GM12872 (cell line): ENCODE results near the gene LRSAM1.

Experiments used
- CTCF ChIP-seq: IDR thresholded peaks from 3 replicates; pipeline ENCODE4 v1.5.1; 2011; ENCODE audit warnings: low read depth, mild to moderate bottlenecking, low read length, moderate library complexity; ENCODE audit not compliant: insufficient read depth

LRSAM1 gene

DNA sequence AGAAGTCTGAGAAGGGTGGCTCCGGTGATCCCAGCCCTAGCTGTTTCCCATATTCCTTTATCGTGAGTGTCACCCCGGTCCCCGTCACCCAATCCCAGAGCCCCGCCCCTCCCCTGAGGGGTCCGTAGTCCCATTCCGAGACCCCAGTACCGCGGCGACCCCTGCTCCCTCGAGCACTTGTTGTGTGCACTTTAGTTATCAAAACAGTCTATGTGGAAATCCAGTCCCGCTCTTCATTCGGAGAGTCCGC is 223 bp downstream of the LRSAM1 start:
- no peak for TF ChIP-seq CTCF

DNA sequence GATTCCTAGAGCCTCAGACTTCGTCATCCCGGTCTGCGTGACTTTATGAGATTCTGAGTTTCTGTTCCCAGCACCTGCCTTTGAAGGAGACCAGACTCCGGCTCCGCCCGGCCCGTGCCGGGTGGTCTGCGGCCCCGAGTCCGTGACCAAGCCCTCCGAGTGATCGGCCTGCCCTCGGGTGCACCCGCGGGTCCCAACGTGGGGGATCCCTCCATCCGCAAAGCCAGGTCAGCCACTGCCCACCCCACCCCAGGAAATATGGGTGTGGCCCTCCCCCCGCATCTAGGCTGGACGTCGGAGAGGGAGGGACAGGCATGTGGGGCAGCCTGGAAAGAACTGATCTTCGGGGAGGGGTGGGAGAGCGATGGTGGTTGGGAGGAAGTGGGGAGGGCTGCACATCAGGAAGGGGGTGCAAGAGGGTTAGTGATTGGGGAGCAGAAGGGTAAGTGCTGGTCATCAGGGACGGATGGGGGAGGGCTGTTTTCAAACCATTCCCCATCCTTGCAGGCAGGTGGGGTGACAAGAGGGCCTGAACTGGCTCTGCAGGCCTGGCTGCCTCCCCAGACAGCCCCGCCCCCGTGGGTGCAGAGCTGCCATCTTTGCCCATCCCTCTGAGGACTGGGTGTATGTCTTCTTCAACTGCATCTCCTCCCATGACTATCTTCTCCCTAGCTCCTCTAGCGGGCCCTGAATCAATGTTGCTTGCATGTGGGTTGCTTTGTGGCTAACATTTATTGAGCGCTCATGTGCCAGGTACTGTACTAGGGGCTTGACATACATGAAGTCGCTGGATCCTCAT is 747 bp downstream of the LRSAM1 start:
- no peak; the same call in 2 of the 3 replicates for TF ChIP-seq CTCF

- no peak for TF ChIP-seq CTCF
These were observed 1.4 kb downstream of the LRSAM1 start for GRCh38 chr9:127452691-127453090.

- peak; percentile 59 for TF ChIP-seq CTCF
These were observed 4.1 kb downstream of the LRSAM1 start for GRCh38 chr9:127455324-127455992.

GRCh38 chr9:127457191-127457878 is 6.0 kb downstream of the LRSAM1 start:
- TF ChIP-seq CTCF = no peak

DNA sequence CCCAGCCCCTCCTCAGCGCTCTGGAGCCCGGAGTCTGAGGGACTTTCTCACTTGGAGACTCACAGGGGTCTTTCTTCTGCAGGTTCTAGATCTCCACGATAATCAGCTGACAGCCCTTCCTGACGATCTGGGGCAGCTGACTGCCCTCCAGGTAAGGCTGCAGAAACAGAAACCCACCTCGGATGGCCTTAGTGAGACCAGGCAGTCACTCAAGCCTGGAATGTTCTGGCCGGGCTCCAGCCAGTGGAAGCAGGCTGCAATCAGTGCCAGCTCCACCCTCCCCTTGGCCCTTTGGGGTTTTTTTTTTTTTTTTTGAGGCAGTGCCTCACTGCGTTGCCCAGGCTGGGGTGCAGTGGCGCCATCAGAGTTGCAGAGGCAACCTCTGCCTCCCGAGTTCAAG is 7.6 kb downstream of the LRSAM1 start:
- TF ChIP-seq CTCF = no peak

- TF ChIP-seq CTCF = no peak
These were observed 12.1 kb downstream of the LRSAM1 start for GRCh38 chr9:127463382-127463781.
